Measurements from ENCODE around the gene PNPLA5. TPM values are rescaled to one million over a fixed set of nuclear protein-coding genes. Genes with fewer than 3 reads are reported as not detected.

The PNPLA5 gene
- total RNA-seq, 1 experiment from 2014 or later, result 5.5 TPM

GRCh38 chr22:43895986-43896645, 4.3 kb upstream of the PNPLA5 start:
- Histone ChIP-seq H4K91ac (ENCODE audit: insufficient read length, low read depth, low read length) (no peak overlapping the region), H3K79me1 (ENCODE audit: insufficient read depth, low read depth, low read length, poor library complexity, severe bottlenecking) (no peaks in the 10 kb centered on the region), H4K8ac (replicated peaks; ENCODE audit: insufficient read length, low read depth, low read length) (no peak overlapping the region), H2AFZ (ENCODE audit: low read length) (no peak overlapping the region), H3K56ac (ENCODE audit: insufficient read length, low read depth, low read length) (no peak overlapping the region), H2BK120ac (ENCODE audit: low read depth, low read length, poor library complexity, severe bottlenecking) (no peak overlapping the region), H2BK5ac (ENCODE audit: insufficient read length, low read length) (no peak overlapping the region), H3K9ac (ENCODE audit: extremely low read depth, insufficient read length, low read length) (no peak overlapping the region), H3K9me3 (ENCODE audit: control insufficient read depth, low read depth, low read length) (no peaks in the 10 kb centered on the region), H3K23me2 (ENCODE audit: insufficient read length, low read depth, low read length, poor library complexity, severe bottlenecking) (peaks cover 10% of the 10 kb centered on the region), H4K5ac (ENCODE audit: insufficient read length, low read depth, low read length) (no peak overlapping the region), H3K4ac (ENCODE audit: low read depth, low read length) (no peak overlapping the region), H3K18ac (ENCODE audit: insufficient read length, low read depth, low read length) (no peak overlapping the region), H3K27ac (ENCODE audit: insufficient read length, low read depth, low read length) (no peak overlapping the region), H3K4me2 (ENCODE audit: insufficient read depth, insufficient read length, low read length) (no peak overlapping the region), H3T11ph (ENCODE audit: low read length) (no peak overlapping the region), H4K20me1 (ENCODE audit: control insufficient read depth, insufficient read depth, insufficient read length) (no peaks in the 10 kb centered on the region), H2BK15ac (ENCODE audit: low read depth, low read length) (no peak overlapping the region), H2BK12ac (ENCODE audit: insufficient read length, low read depth, low read length) (no peak overlapping the region), H3K79me2 (ENCODE audit: insufficient read depth, low read length) (no peaks in the 10 kb centered on the region), H3K14ac (ENCODE audit: insufficient read depth, low read length) (no peak overlapping the region), H3K4me1 (ENCODE audit: insufficient read depth, low read length) (no peaks in the 10 kb centered on the region), H2BK20ac (ENCODE audit: low read depth, low read length, poor library complexity, severe bottlenecking) (no peak overlapping the region), H3K23ac (ENCODE audit: insufficient read length, low read depth, low read length) (no peak overlapping the region), H2AK5ac (ENCODE audit: insufficient read length, low read length) (no peak overlapping the region), H3K27me3 (ENCODE audit: insufficient read depth, low read length) (no peaks in the 10 kb centered on the region; the same call in 1 of the 2 replicates)
- peak; percentile 46; the same call in 2 of the 3 replicates for TF ChIP-seq CTCF (conservative IDR thresholded peaks at IDR 0.05)
- H3K9me3 Mint-ChIP-seq, result peaks cover 0 to 2% of the 10 kb centered on the region in 2 experiments; a peak in 1 of 5 replicates
- WGBS (ENCODE audit: extremely low coverage, insufficient read length, low lambda C conversion rate), result no CpG with 5 or more reads among the region's 11 CpGs
- H3K4me1 Mint-ChIP-seq, result peaks cover 0 to 11% of the 10 kb centered on the region in 2 experiments; a peak in 2 of 4 replicates
- no peak overlapping the region for H3K4me3 Mint-ChIP-seq
- no peak overlapping the region; a peak in 1 of 7 replicates for H3K27ac Mint-ChIP-seq
- peak; percentile 60 for DNase-seq
- peaks cover 33% of the 10 kb centered on the region for H3K27me3 Mint-ChIP-seq (ENCODE audit: low read depth)
- H3K36me3 Mint-ChIP-seq (ENCODE audit: insufficient read depth in 1 of 3, low read depth in 3 of 3), result no peaks in the 10 kb centered on the region

Measured in H9 (cell line).